IMR-90 (cell line): Measurements from ENCODE around the gene CAMTA1.

Experiments used
- BHLHE40 ChIP-seq: fragments of 150-350 bp; IDR thresholded peaks from 2 replicates; pipeline ENCODE4 v1.6.1; 2016; ENCODE audit warnings: mild to moderate bottlenecking, low read depth, low read length
- CEBPB ChIP-seq: IDR thresholded peaks from 2 replicates; pipeline ENCODE4 v1.6.1; 2012; ENCODE audit warnings: low read depth, low read length, improper control_type of control experiment
- FOS ChIP-seq: fragments of 150-350 bp; IDR thresholded peaks from 2 replicates; pipeline ENCODE4 v1.6.1; 2016; ENCODE audit warnings: low read depth, low read length
- MAFK ChIP-seq: IDR thresholded peaks from 2 replicates; pipeline ENCODE4 v1.6.1; 2012; ENCODE audit warnings: low read depth, low read length, improper control_type of control experiment
- MXI1 ChIP-seq: IDR thresholded peaks from 2 replicates; pipeline ENCODE4 v1.6.1; 2012; ENCODE audit warnings: low read depth, mild to moderate bottlenecking, low read length, moderate library complexity, borderline replicate concordance
- NFE2L2 ChIP-seq: fragments of 150-350 bp; IDR thresholded peaks from 2 replicates; pipeline ENCODE4 v1.6.1; 2016; ENCODE audit warnings: low read depth, mild to moderate bottlenecking, low read length
- POLR2A ChIP-seq: IDR thresholded peaks from 2 replicates; pipeline ENCODE4 v1.6.1; 2012; ENCODE audit warnings: mild to moderate bottlenecking, low read depth, low read length
- RAD21 ChIP-seq: IDR thresholded peaks from 2 replicates; pipeline ENCODE4 v1.6.1; 2012; ENCODE audit warnings: low read length, improper control_type of control experiment
- RCOR1 ChIP-seq: IDR thresholded peaks from 2 replicates; pipeline ENCODE4 v1.6.1; 2012; ENCODE audit warnings: mild to moderate bottlenecking, low read length, improper control_type of control experiment; ENCODE audit not compliant: insufficient replicate concordance
- SMC3 ChIP-seq: fragments of 150-350 bp; IDR thresholded peaks from 2 replicates; pipeline ENCODE4 v1.6.1; 2016; ENCODE audit warnings: low read depth, mild to moderate bottlenecking, antibody characterized with exemption, low read length, moderate library complexity
- USF2 ChIP-seq: fragments of 150-350 bp; IDR thresholded peaks from 2 replicates; pipeline ENCODE4 v1.6.1; 2017; ENCODE audit warnings: mild to moderate bottlenecking, antibody characterized with exemption, low read length, low read depth
- TF ChIP-seq, protein P1 (sequence below): conservative IDR thresholded peaks from 2 replicates; pipeline ENCODE4 v1.5.1; 2012; ENCODE audit warnings: mild to moderate bottlenecking, low read depth, low read length, improper control_type of control experiment
- TF ChIP-seq, protein P2 (sequence below): fragments of 150-350 bp; IDR thresholded peaks from 2 replicates; pipeline ENCODE4 v1.6.1; 2016; ENCODE audit warnings: low read depth, mild to moderate bottlenecking, low read length, moderate library complexity, borderline replicate concordance

GRCh38 chr1:6935911-6936690, 150.8 kb downstream of the CAMTA1 start:
- no peak for TF ChIP-seq POLR2A
- no peak for TF ChIP-seq SMC3
- TF ChIP-seq, protein P1, sequence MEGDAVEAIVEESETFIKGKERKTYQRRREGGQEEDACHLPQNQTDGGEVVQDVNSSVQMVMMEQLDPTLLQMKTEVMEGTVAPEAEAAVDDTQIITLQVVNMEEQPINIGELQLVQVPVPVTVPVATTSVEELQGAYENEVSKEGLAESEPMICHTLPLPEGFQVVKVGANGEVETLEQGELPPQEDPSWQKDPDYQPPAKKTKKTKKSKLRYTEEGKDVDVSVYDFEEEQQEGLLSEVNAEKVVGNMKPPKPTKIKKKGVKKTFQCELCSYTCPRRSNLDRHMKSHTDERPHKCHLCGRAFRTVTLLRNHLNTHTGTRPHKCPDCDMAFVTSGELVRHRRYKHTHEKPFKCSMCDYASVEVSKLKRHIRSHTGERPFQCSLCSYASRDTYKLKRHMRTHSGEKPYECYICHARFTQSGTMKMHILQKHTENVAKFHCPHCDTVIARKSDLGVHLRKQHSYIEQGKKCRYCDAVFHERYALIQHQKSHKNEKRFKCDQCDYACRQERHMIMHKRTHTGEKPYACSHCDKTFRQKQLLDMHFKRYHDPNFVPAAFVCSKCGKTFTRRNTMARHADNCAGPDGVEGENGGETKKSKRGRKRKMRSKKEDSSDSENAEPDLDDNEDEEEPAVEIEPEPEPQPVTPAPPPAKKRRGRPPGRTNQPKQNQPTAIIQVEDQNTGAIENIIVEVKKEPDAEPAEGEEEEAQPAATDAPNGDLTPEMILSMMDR, result no peak
- no peak for TF ChIP-seq BHLHE40
- no peak for TF ChIP-seq MAFK
- no peak for TF ChIP-seq USF2
- no peak for TF ChIP-seq RCOR1
- no peak for TF ChIP-seq RAD21
- TF ChIP-seq, protein P2, sequence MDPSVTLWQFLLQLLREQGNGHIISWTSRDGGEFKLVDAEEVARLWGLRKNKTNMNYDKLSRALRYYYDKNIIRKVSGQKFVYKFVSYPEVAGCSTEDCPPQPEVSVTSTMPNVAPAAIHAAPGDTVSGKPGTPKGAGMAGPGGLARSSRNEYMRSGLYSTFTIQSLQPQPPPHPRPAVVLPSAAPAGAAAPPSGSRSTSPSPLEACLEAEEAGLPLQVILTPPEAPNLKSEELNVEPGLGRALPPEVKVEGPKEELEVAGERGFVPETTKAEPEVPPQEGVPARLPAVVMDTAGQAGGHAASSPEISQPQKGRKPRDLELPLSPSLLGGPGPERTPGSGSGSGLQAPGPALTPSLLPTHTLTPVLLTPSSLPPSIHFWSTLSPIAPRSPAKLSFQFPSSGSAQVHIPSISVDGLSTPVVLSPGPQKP, result no peak
- no peak for TF ChIP-seq NFE2L2
- TF ChIP-seq MXI1, result no peak
- TF ChIP-seq CEBPB, result no peak
- TF ChIP-seq FOS, result no peak
